Activated T-cell treated with anti-CD3 and anti-CD28 coated beads for 48 hours (primary cell): Measurements from ENCODE around the gene MADCAM1.
"Not testable (repeated sequence)": the region's sequence is repeated elsewhere in the genome, so short reads cannot be mapped to it uniquely, and the experiment has no call there.

Experiments used
- DNase-seq: peaks from one replicate; pipeline ENCODE4 v3.0.0-alpha.2; 2020; ENCODE audit warnings: low read depth

MADCAM1 gene

DNA sequence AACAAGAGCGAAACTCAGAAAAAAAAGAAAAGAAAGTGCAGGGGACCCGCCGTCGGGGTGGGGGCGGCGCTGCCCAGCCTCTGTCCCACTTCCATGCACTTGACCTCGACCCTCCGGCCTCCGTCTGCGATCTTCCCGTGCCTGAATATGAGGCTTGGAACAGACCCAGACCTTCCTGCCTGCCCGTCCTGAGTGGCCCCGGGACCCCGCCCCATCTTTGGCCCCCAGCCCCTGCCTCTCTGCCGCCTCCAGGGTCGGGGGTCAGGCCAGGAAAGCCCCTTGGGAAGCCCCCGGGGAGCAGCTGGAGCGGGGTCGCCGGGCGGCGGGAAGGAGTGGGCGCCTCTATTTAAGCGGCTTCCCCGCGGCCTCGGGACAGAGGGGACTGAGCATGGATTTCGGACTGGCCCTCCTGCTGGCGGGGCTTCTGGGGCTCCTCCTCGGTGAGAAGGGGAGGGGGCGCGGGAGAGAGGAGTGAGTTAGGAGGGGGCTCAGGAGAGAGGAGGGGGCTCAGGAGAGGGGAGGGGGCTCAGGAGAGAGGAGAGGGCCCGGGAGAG, at the start of gene MADCAM1:
TSS of gene MADCAM1 (plus strand) at position 375 of the 554 bp plus-strand sequence. CDS start at position 389, 14 bp downstream.
- DNase-seq, result no peak

DNA sequence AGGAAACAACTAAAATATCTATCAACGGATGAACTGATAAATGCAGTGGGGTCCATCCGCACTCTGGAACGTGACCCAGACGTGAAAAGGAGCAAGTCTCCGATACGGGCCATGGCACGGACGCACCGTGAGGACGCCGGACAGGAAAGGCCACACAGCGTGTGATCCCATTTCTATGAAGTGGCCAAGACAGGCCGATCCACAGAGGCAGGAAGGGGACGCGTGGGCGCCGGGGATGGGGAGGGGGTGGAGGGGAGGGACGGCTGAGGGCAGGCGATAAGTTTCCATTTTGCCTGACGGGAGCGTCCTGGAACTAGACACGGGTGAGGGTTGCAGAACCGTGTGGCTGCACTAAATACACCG, 49.2 kb upstream of the MADCAM1 start:
- DNase-seq, result no peak

DNA sequence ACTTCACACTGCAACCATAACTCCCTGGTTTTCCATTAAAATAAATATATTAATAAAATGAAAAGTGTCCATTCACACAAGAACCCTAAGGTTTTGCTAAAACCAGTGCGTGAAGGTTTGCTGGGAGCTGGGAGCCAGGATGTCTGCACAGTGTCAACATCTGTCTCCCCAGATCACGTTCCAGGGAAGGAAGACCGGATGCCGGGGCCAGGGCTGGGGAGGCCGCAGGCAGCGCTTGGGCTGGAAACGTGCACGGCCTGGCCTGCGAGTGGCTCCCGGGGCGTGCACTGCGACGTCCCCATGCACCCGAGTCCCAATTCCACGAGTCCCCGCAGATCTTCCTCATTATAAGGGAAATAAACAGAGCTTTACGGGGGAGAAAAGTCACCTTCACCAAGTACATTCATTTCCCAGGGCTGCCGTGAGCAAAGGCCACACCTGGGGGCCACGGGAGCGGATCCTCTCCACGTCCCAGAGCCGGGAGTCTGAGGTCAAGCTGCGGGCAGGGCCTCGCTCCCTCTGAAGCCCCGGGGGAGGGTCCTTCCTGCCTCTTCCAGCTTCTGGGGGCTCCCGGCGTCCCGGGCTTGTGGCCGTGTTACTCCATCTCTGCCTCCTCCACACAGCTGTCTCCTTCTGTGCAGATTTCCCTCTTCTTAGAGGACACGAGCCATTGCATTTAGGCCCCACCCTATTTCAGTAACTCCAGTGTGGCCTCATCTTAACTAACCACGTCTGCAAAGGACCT, 48.3 kb upstream of the MADCAM1 start:
- DNase-seq, result no peak

DNA sequence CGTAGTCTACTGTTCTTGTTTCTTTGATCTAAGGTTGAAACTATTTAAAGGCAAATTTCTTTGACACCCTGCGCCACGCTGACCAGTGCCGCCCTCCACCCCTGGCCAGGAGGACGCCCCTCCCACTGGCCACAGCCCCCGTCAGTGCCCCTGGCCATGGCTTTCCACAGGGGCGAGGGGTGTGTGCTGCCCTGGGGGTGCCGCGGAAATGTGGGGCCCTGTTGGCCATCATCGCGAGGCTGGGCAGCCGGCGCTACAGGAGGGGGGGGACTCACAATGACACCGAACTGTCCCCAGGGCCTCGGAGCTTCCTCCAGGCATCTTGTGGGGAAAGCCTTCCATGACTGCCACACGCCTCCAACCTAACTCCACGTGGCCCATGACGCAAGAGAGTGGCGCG, 46.4 kb upstream of the MADCAM1 start:
- DNase-seq, result no peak

DNA sequence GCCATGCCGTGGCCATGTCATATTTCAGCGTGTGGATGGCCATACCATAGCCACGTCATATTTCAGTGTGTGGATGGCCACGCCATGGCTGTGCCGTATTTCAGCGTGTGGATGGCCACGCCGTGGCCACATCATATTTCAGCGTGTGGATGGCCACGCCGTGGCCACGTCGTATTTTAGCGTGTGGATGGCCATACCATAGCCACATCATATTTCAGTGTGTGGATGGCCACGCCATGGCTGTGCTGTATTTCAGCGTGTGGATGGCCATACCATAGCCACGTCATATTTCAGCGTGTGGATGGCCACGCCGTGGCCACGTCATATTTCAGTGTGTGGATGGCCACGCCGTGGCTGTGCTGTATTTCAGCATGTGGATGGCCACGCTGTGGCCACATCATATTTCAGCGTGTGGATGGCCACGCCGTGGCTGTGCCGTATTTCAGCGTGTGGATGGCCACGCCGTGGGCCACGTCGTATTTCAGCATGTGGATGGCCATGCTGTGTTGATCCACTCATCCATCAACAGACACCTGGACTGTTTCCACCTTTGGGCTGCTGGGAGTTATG, 45.3 kb upstream of the MADCAM1 start:
- not testable (repeated sequence) for DNase-seq

DNA sequence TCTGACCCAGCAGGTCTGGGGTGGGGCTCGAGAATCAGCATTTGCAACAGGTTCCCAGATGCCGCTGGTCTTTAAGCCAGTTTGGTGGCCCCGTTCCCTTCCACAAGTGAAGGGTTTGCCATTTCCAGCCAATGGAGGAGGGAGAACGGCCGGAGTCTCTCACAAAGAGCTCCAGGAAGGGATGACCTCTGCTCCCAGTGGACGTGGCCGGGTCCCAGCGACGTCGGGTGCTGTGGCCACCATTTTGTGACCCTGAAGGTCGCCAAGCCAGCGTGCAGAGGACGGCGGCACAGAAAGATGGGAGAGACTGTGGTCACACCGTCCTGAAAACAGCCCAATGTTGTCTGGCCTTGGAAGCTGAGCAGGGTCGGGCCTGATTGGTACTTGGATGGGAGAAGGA, 43.5 kb upstream of the MADCAM1 start:
- DNase-seq, result no peak

DNA sequence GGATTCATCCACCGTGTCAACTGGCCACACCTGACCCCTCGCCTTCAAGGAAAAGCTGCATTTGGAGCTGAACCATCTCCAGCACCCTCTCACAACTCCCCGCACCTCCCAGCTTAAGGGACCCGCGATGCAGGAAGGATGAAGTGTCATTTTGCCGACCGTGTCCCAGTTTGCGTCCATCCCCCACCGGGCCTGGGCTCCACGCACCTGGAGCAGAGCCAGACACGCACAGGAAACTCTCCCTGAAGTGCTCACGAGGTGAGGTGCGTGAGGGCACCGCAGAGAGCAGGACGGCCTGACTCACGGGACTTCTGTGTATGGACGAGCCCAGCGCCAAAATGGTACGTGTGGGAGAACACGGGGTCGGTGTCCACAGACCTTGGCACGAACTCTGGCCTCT, 42.7 kb upstream of the MADCAM1 start:
- DNase-seq, result no peak

DNA sequence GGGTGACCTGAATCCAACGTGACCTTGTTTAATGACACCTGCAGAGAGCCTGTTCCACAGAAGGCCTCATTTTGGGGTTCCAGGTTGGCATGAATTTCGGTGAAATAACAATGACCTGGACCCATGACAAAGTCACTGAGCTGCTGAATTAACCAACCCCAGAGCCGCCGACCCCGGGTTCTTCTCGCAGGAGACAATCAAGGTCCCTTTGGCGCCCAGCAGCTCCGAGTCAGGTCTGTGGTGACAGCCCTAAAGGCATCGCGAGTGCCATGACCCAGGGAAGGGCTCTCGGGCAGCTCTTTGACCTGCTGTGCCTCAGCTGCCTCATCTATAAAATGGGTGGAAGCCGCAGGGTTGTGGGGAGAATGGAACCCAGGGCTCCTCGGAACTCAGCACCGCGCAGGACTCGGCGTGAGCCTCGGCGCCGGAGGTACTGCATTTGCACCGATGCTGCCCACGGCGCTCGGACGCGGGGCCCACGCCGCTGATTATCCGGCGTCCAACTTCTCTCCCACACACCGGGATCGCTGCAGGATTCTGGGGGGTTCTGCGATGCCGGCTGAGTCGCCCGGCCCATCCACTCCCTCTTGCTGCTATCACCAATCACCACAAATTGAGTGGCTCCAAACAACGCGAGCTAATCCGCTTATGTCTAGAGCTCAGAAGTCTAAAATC, 41.1 kb upstream of the MADCAM1 start:
- no peak for DNase-seq

DNA sequence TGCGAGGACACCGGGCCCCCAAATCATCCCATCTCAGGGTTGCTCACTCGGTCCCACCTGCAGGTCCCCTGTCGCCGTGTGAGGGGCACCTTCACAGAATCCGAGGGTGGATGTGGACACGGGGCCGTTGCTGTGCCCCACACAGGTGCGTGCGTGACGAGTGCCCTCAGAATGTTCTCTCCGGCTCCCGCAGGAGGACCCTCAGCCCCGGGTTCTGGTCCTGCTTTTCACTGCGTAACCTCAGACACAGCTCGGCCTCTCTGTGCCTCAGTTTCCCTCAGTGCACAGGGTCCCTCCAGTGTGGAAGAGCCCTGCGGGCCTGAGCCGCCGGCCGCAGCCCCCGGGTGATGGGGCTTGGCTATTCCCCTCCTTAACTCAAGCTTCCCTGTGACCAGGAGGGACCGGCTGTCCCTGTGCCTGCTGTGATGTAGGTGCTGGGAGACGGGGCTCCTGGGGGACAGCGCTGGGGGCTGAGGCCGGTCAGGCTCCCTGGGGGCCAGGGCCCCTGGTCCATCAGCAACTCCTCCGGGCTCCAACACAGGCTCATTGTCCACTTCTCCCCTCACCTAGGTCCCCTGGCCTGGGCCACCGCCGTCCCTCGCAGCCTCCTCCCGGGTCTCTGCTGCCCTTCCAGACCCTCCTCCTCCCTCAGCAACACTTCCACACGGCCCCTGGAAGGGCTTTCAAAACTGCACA, 40.3 kb upstream of the MADCAM1 start:
- DNase-seq, result no peak

DNA sequence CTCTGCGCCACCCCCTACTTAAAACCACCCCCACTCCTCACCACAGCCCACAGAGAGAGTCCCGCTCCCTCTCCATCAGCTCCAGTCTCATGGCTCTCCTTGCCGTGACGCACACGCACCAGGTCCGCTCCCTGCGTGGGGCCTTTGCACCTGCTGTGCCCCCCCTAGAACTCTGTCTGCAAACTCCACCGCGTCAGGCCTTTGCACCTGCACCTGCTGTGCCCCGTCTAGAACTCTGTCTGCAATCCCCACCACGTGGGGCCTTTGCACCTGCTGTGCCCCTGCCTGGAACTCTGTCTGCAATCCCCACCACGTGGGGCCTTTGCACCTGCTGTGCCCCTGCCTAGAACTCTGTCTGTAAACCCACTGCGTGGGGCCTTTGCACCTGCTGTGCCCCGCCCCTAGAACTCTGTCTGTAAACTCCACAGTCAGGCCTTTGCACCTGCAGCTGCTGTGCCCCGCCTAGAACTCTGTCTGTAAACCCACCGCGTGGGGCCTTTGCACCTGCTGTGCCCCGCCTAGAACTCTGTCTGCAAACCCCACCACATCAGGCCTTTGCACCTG, 39.7 kb upstream of the MADCAM1 start:
- DNase-seq, result no peak

DNA sequence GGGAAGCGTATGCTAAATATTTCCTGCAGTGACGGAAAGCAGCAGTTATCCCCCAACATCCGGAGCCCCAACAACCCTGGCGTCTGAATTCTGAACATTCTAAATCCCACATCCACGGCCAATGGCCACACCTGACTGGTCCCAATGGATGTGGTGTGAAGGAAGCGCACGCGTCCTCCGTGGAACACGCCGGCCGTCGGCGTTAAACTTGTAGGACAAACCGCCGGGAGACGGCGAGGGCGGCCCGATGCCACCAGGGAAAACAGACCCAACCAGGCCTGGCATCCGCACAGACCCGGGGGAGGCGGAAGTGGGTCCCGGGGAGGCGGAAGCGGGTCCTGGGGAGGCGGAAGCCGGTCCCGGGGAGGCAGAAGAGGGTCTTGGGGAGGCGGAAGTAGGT, 38.6 kb upstream of the MADCAM1 start:
- DNase-seq, result no peak

DNA sequence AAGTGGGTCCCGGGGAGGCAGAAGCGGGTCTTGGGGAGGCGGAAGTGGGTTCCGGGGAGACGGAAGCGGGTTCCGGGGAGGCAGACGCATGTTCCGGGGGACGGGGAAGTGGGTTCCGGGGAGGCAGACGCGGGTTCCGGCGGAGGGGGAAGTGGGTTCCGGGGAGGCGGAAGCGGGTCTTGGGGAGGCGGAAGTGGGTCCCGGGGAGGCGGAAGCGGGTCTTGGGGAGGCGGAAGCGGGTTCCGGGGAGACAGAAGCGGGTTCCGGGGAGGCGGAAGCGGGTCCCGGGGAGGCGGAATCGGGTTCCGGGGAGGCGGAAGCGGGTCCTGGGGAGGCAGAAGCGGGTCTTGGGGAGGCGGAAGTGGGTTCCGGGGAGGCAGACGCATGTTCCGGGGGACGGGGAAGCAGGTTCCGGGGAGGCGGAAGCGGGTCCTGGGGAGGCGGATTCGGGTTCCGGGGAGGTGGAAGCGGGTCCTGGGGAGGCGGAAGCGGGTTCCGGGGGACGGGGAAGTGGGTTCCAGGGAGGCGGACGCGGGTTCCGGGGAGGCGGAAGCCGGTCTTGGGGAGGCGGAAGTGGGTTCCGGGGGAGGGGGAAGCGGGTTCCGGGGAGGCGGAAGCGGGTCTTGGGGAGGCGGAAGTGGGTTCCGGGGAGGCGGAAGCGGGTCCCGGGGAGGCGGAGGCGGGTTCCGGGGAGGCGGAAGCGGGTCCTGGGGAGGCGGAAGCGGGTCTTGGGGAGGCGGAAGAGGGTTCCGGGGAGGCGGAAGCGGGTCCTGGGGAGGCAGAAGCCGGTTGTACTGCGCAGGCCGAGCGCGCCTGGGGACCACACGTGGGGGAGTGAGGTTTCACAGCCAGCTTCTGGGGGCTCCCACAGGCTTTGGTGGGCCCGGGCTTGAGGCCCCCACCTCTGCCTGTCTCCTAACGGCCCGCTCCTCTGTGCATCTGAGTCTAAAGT, 37.9 kb upstream of the MADCAM1 start:
- DNase-seq, result no peak

DNA sequence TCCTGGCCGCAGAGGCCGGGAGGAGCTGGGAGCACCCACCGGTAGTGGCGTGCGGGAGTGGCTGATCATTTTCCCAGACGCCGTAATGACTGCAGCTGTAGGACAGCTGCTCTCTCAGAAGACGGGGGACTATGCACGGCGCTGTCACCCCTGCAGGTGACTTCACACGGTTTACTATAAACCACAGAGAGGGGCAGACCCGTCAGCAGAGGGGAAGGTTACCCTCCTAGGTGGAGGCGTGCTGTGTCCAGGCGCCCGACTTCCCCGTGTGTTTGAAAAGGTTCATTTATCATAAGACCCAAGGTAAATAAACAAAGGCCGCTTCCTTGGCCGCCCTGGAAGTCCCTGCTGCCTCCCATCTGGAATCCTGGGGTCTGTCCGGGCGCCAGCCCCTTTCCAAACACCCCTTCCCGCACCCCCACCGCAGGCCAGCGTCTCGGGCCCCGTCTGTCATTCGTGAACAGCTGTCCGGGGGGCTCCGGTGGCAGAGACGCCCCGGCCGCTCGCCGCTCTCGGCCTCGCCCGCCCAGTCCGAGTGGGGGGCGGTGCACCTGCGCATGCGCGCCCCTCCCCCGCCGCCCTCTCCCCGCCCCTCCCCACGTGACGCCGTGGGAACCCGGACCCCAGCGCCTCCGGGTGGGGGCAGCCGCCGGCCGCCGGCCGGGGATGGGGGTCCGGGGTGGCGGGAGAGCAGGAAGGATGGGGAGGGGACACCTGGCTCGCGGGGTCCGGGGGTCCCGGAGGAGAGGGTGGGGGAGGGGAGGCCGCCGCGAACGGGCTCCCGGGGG, 36.4 kb upstream of the MADCAM1 start:
- peak; percentile 19 for DNase-seq

DNA sequence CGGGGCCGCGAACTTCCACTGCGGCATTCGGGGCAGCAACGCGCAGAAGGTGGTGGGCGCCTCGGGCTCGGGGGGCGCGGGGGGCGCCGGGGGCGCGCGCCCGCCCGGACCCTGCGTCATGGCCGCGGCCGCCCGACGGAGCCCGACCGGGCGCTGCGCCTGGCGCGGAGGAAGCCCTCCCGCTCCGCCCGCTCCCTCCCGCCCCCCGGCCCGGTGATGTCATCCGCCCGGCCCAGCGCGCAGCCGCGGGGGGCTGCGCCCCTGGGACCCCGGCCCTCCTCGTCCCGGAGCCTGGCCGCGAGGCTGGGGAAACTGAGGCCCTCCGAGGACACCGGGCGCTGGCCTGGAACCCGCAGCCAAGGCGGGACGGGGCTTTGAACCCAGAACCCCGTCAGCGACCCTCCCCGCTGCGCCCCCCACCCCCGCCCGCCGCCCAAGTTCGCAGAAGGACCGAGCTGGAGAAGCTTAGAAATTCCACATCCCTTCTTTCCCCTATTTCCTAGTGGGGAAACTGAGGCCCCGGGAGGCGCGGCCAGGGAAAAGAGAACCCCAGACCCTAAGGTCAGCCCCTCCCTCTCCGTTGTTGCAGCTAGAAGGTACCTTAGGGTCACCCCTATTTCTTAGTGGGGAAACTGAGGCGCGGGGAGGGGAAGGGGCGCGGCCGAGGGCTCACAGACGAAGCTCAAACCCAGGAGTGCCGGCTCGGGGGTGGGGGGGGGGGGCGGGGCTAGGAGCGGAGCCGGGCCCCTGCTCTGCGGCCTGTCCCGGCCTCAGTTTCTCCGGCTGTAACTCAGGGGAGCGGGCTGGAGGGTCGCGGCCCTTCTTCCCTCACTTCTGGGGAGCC, 35.2 kb upstream of the MADCAM1 start, which contains the start of gene SHC2:
TSS of gene SHC2 (minus strand) at position 157 of the 844 bp plus-strand sequence. CDS start at position 120, 37 bp downstream.
- DNase-seq, result no peak

DNA sequence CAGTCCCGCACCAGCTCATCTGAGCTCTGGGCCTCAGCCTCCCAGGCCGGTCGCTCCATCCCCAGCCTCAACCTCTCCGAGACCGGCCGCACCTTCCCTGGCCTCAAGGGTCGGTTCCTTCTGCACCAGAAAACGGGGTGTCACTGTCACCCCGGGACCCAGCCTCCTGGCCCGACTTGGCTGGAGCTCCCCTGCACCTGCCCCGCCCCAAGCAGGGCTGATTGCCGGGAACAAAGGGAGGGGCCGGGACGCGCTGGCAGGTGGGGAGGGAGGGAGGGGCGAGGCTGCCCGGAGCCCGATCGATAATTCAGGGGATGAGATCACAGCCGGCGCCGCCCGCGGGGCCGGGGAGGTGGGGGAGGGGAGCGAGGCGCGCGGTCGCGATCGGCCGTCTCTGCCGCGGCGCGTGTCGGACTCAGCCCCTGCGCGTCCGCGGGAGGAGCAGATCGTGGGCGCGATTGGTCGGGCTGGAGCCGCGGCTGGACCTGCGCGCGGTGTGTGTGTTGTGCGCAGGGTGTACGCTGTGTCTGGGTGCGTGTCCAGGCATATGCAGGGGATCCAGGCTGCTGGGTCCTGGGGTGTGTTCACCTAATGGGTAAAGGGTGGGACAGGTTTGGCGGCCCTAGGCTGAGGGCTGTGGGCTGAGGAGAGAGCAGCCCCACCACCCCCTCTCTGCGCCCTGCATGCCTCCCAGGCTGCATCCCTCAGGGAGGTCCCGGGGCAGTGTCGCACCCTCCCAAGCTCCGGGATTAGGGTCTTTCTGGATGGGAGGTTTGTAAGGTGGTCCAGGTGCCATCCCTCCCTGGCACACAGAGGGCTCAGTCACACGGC, 34.4 kb upstream of the MADCAM1 start:
- DNase-seq, result no peak

DNA sequence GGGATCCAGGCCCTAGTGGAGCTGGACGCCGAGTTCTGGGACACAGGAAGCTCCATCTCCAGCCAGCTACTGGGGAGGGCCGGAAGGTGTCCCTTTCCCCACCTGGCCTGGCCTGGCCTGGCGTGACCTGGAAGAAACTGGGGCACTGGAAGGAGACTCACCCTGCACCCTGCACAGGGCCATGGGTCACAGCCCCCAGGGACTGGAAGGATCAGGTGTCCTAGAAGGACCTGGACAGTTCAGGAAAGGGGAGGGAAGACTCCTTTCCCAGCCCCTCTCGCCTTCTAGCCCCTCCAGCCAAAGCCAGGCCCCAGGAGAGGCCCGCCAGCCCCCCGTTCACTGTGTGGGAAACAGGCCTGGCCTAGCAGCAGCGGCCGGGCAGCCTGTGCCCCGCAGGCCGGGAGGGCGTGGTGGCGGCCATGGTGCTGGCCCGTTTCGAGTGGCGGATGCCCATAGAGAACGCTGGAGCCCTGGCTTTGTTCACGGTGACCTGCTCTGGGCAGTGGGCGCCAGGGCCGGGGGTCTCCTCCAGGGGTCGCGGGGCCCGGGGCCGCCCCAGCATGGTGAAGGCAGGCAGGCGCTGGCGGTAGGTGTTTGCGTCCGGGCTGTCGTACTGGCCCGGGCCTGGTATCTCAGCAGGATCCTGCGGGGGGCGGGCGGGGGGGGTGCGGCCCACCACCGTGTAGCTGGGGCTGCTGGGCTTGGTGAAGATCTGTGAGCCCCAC, 32.6 kb upstream of the MADCAM1 start:
- no peak for DNase-seq

DNA sequence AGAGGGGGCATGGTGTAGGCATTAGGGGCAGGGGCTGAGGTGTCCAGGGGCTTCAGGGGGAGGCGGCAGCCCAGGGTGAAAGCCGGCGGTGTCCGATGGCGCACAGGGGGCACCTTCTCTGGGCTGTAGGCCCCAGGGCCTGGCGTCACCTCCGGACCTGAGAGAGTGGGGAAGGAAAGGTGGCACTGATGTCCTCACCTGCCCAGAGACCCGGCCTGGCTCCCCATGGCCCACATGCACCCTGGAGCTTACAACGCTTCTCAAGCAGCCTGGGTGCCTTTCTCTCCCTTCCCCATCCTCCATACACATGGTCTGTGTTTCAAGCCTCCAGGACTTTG, 32.1 kb upstream of the MADCAM1 start:
- DNase-seq, result no peak
